SW480 (cell line): Measurements from ENCODE around the gene S100A14.
"Not testable (repeated sequence)": the region's sequence is repeated elsewhere in the genome, so short reads cannot be mapped to it uniquely, and the experiment has no call there.

Source experiments
- DNase-seq: peaks from one replicate; pipeline ENCODE4 v3.0.0-alpha.2; 2016; ENCODE audit warnings: low spot score

Gene S100A14

GRCh38 chr1:153616144-153616916 lies at the start of gene S100A14:
Gene S100A14 (minus strand): TSS chr1:153616325. CDS start chr1:153615858, 467 bp downstream.
- no peak for DNase-seq

- no peak for DNase-seq
These were observed 47.1 kb upstream of the S100A14 start for GRCh38 chr1:153663211-153663610.

- DNase-seq = no peak
These were observed 46.1 kb upstream of the S100A14 start for GRCh38 chr1:153662269-153662668.

GRCh38 chr1:153661111-153661708 lies 45.1 kb upstream of the S100A14 start:
- DNase-seq = no peak

GRCh38 chr1:153659656-153660055 lies 43.5 kb upstream of the S100A14 start:
- no peak for DNase-seq

- DNase-seq = no peak
These were observed 43.0 kb upstream of the S100A14 start for GRCh38 chr1:153659175-153659534.

- peak; percentile 83 for DNase-seq
These were observed 42.5 kb upstream of the S100A14 start, which contains the start of gene SNAPIN for GRCh38 chr1:153658400-153659174. Gene SNAPIN (plus strand): TSS chr1:153658703. CDS start chr1:153658744, 41 bp downstream.

- no peak for DNase-seq
These were observed 39.2 kb upstream of the S100A14 start for GRCh38 chr1:153655333-153655732.

GRCh38 chr1:153652805-153653500 lies 36.8 kb upstream of the S100A14 start:
- no peak for DNase-seq

GRCh38 chr1:153651771-153652170 lies 35.6 kb upstream of the S100A14 start:
- no peak for DNase-seq

GRCh38 chr1:153649863-153650235 lies 33.7 kb upstream of the S100A14 start:
- DNase-seq = no peak

- DNase-seq = no peak
These were observed 33.2 kb upstream of the S100A14 start for GRCh38 chr1:153649137-153649862.

- no peak for DNase-seq
These were observed 32.0 kb upstream of the S100A14 start for GRCh38 chr1:153648000-153648643.

- DNase-seq = no peak
These were observed 31.2 kb upstream of the S100A14 start for GRCh38 chr1:153647346-153647714.

- DNase-seq = no peak
These were observed 30.7 kb upstream of the S100A14 start for GRCh38 chr1:153646672-153647345.

- DNase-seq = no peak
These were observed 27.7 kb upstream of the S100A14 start for GRCh38 chr1:153643816-153644215.

- no peak for DNase-seq
These were observed 27.0 kb upstream of the S100A14 start for GRCh38 chr1:153643100-153643499.

- DNase-seq = no peak
These were observed 26.0 kb upstream of the S100A14 start for GRCh38 chr1:153642161-153642560.

GRCh38 chr1:153640861-153641260 lies 24.7 kb upstream of the S100A14 start:
- DNase-seq = no peak

GRCh38 chr1:153640213-153640612 lies 24.1 kb upstream of the S100A14 start:
- not testable (repeated sequence) for DNase-seq

- no peak for DNase-seq
These were observed 23.2 kb upstream of the S100A14 start for GRCh38 chr1:153639280-153639679.
